Cardiac muscle cell (in vitro differentiated cells and primary cell): ENCODE measurements around the gene ITPR2. TPM values are rescaled to one million over a fixed set of nuclear protein-coding genes. Genes with fewer than 3 reads are reported as not detected.

ENCODE experiments used
- DNase-seq, 2 donors: peaks; one replicate each; pipeline versions ENCODE4 v3.0.0 to v3.0.0-alpha.2; 2010 to 2017; ENCODE audit warnings: low read depth in 1 of 2, low spot score in 1 of 2
- H3K27ac ChIP-seq: fragments of 200-600 bp; sonication (generic); 2 replicates; pipeline ENCODE4 v1.5.1; 2016
- H3K27me3 ChIP-seq: fragments of 200-600 bp; sonication (generic); 2 replicates; pipeline ENCODE4 v1.6.0; 2016; ENCODE audit warnings: control low read depth
- H3K36me3 ChIP-seq: fragments of 200-600 bp; sonication (generic); 2 replicates; pipeline ENCODE4 v1.5.1; 2016; ENCODE audit warnings: control low read depth
- H3K4me1 ChIP-seq: fragments of 200-600 bp; sonication (generic); 2 replicates; pipeline ENCODE4 v1.8.1; 2017; ENCODE audit warnings: low read depth, mild to moderate bottlenecking, mixed run types
- H3K4me3 ChIP-seq: fragments of 200-600 bp; sonication (generic); 2 replicates; pipeline ENCODE4 v1.5.1; 2016; ENCODE audit warnings: mild to moderate bottlenecking
- H3K9me3 ChIP-seq: fragments of 200-600 bp; sonication (generic); 2 replicates; pipeline ENCODE4 v1.5.1; 2017; ENCODE audit warnings: low read depth, mild to moderate bottlenecking, control low read depth
- CTCF ChIP-seq: IDR thresholded peaks from 2 replicates; pipeline ENCODE4 v1.5.1; 2012; ENCODE audit warnings: low read depth, mild to moderate bottlenecking, low read length
- polyA plus RNA-seq: library from polyadenylated mRNA; unstranded; fragments of >200 nt; fragmentation: Nextera tagmentation; extraction: Ambion mirVana; gene quantifications from 2 replicates; pipeline ENCODE4 v1.2.1, GENCODE V29; 2016
- total RNA-seq: library from RNA; depleted of rRNA; stranded (reverse); fragments of >200 nt; gene quantifications from 2 replicates; pipeline ENCODE4 v1.2.3, GENCODE V29; 2016

Gene ITPR2
- total and polyA plus RNA-seq, 2 experiments from 2014 or later = 4.8 to 5.1 TPM

DNA sequence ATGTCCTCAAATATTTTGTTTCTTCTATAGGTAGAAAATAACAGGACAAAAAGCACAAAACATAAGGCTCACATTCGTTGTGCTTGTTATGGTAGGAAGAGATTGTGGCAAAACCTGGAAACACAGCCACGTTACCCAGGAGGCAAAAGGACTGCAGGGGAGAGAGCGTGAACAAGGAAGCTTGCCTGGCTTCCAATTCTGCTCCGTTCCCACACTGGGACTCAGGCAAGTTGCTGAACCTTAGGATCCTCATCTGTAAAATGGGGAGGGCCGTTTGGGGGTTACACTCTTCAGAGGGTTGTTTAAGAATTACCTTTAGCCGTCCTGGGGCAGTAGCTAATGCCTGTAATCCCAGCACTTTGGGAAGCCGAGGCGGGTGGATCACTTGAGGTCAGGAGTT lies 432.4 kb downstream of the ITPR2 start:
- TF ChIP-seq CTCF = no peak
- no peaks in the 10 kb centered on the region for H3K36me3 ChIP-seq
- H3K27me3 ChIP-seq = no peaks in the 10 kb centered on the region

DNA sequence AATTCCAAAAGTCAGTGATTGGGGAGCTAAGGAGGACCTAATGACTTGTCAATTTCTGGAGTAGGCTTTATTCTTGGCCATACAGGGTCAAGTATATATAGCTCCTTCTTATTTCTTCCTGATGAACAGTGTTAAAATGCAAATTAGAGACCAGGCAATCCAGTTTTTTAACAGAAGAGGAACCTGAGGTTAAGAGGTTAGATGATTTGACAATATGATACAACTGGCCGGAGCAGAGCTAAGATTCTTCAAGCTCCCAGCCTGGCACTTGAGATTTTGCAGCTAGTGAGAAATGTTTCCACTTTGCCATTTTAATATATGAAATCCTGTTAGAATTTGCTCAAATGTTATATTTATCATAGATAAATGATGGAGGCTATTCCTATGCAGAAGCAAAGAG lies 433.6 kb downstream of the ITPR2 start:
- TF ChIP-seq CTCF = no peak
- DNase-seq = no peak
- Histone ChIP-seq H3K9me3 (no peaks in the 10 kb centered on the region), H3K4me1 (no peaks in the 10 kb centered on the region), H3K27me3 (no peaks in the 10 kb centered on the region), H3K4me3 (no peak overlapping the region), H3K36me3 (no peaks in the 10 kb centered on the region), H3K27ac (no peak overlapping the region)

More for the DNA sequence above, 432.4 kb downstream of the ITPR2 start:
- Histone ChIP-seq H3K4me1 (no peaks in the 10 kb centered on the region), H3K27ac (no peak overlapping the region), H3K4me3 (no peak overlapping the region), H3K9me3 (no peaks in the 10 kb centered on the region)
- no peak for DNase-seq

- no peak for TF ChIP-seq CTCF
- Histone ChIP-seq H3K27ac (no peak overlapping the region), H3K27me3 (peaks cover 3% of the 10 kb centered on the region), H3K4me1 (no peaks in the 10 kb centered on the region), H3K4me3 (no peak overlapping the region), H3K9me3 (no peaks in the 10 kb centered on the region), H3K36me3 (no peaks in the 10 kb centered on the region)
- no peak for DNase-seq
Observed at GRCh38 chr12:26396402-26396801, 436.6 kb downstream of the ITPR2 start.

DNA sequence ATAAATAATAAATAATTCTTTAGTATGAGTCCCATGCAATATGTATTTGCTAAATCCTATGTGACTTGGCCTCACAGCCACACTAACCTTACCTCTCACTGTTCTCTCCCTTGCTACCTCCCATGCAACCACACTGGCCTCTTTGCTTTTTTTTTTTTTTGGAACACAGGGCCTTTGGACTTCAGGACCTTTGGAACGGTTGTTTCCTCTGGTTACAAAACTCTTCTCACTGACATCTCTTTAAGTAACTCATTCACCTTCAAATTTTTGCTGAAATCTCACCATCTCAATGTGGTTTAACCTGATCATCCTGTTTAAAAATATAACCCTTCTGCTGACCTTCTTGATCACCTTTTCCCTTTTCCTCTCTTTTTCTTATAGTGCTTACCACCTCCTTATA lies 443.7 kb downstream of the ITPR2 start:
- Histone ChIP-seq H3K4me3 (no peak overlapping the region), H3K9me3 (no peaks in the 10 kb centered on the region), H3K27me3 (peaks cover 7% of the 10 kb centered on the region), H3K27ac (no peak overlapping the region), H3K4me1 (no peaks in the 10 kb centered on the region), H3K36me3 (no peaks in the 10 kb centered on the region)
- no peak for TF ChIP-seq CTCF
- no peak for DNase-seq

GRCh38 chr12:26384536-26384935 lies 448.5 kb downstream of the ITPR2 start:
- no peaks in the 10 kb centered on the region for H3K9me3 ChIP-seq
- no peak for DNase-seq
- no peak overlapping the region for H3K4me3 ChIP-seq
- H3K27me3 ChIP-seq = peaks cover 4% of the 10 kb centered on the region
- TF ChIP-seq CTCF = no peak
- no peak overlapping the region for H3K27ac ChIP-seq
- no peaks in the 10 kb centered on the region for H3K4me1 ChIP-seq
- H3K36me3 ChIP-seq = no peaks in the 10 kb centered on the region

- Histone ChIP-seq H3K27ac (no peak overlapping the region), H3K36me3 (no peaks in the 10 kb centered on the region), H3K9me3 (no peaks in the 10 kb centered on the region), H3K4me3 (no peak overlapping the region), H3K4me1 (no peaks in the 10 kb centered on the region), H3K27me3 (peaks cover 9% of the 10 kb centered on the region)
- no peak for DNase-seq
- no peak for TF ChIP-seq CTCF
Observed at GRCh38 chr12:26383041-26383440, 450.0 kb downstream of the ITPR2 start.
